Measurements from ENCODE around the gene TUBB1. TPM values are rescaled to one million over a fixed set of nuclear protein-coding genes. Genes with fewer than 3 reads are reported as not detected.
A peak's percentile ranks its signal among the peaks of the same experiment; 100 is the strongest.
"Not testable (repeated sequence)": the region's sequence is repeated elsewhere in the genome, so short reads cannot be mapped to it uniquely, and the experiment has no call there.

The TUBB1 gene
- polyA plus RNA-seq, 1 donor (not counting 4 experiments of a cell fraction or from before 2014, with no cell fraction given), result 0.03 TPM

- Histone ChIP-seq H3K4me2 (ENCODE audit: control insufficient read depth, extremely low read depth, insufficient read depth, low read depth, low read length) (peak overlapping the region; percentile 73), H3K27ac (ENCODE audit: control insufficient read depth, insufficient read depth, low read length) (no peak overlapping the region), H3K36me3 (ENCODE audit: control insufficient read depth in 2 of 2, extremely low read depth in 1 of 2, insufficient read depth in 2 of 2, low read length in 2 of 2) (peaks cover 23 to 37% of the 10 kb centered on the region in 2 experiments), H3K27me3 (ENCODE audit: control insufficient read depth, extremely low read depth, insufficient read depth, low read length) (no peaks in the 10 kb centered on the region), H3K79me2 (ENCODE audit: control insufficient read depth, insufficient read depth, low read length) (peaks cover 65% of the 10 kb centered on the region), H4K20me1 (ENCODE audit: control insufficient read depth, extremely low read depth, insufficient read depth, low read length) (no peaks in the 10 kb centered on the region), H2AFZ (ENCODE audit: control insufficient read depth, low read length) (no peak overlapping the region), H3K4me3 (ENCODE audit: control insufficient read depth in 2 of 3, extremely low read depth in 1 of 3, insufficient read depth in 2 of 3, low read depth in 1 of 3, low read length in 3 of 3) (peak overlapping the region in 1 of 3 experiments; percentile 2), H3K9ac (ENCODE audit: control insufficient read depth, extremely low read depth, insufficient read depth, low read length) (no peak overlapping the region), H3K4me1 (ENCODE audit: control insufficient read depth, extremely low read depth, insufficient read depth, low read length) (peaks cover 32% of the 10 kb centered on the region), H3K9me1 (ENCODE audit: control insufficient read depth, extremely low read depth, insufficient read depth, low read length) (peaks cover 4% of the 10 kb centered on the region), H3K9me3 (ENCODE audit: control insufficient read depth, low read depth, low read length) (no peaks in the 10 kb centered on the region)
- DNase-seq (ENCODE audit: low read depth, low spot score) (no peak), FAIRE-seq (no peak)
- dilution Hi-C loops (cut with MboI; ENCODE audit: extremely low pct_ligation_motif_present, low sequenced_read_pairs), result no loop called here
- TF ChIP-seq EZH2 (IDR thresholded peaks at IDR 0.05; ENCODE audit: low read length), result no peak
Observed at GRCh38 chr20:59040667-59041066, 21.4 kb downstream of the TUBB1 start.

GRCh38 chr20:59041487-59041886, 22.3 kb downstream of the TUBB1 start:
- H2AFZ ChIP-seq (ENCODE audit: control insufficient read depth, low read length); FAIRE-seq; H4K20me1 ChIP-seq (ENCODE audit: control insufficient read depth, extremely low read depth, insufficient read depth, low read length); dilution Hi-C loops (cut with MboI; ENCODE audit: extremely low pct_ligation_motif_present, low sequenced_read_pairs); H3K27me3 ChIP-seq (ENCODE audit: control insufficient read depth, extremely low read depth, insufficient read depth, low read length); DNase-seq (ENCODE audit: low read depth, low spot score); H3K9me3 ChIP-seq (ENCODE audit: control insufficient read depth, low read depth, low read length); H3K9me1 ChIP-seq (ENCODE audit: control insufficient read depth, extremely low read depth, insufficient read depth, low read length): not testable (repeated sequence)
- peak overlapping the region; percentile 73 for H3K4me2 ChIP-seq (ENCODE audit: control insufficient read depth, extremely low read depth, insufficient read depth, low read depth, low read length)
- peaks cover 58% of the 10 kb centered on the region for H3K79me2 ChIP-seq (ENCODE audit: control insufficient read depth, insufficient read depth, low read length)
- H3K4me3 ChIP-seq (ENCODE audit: control insufficient read depth in 2 of 3, extremely low read depth in 1 of 3, insufficient read depth in 2 of 3, low read depth in 1 of 3, low read length in 3 of 3), result peak overlapping the region; percentile 75 to 95 (median 85)
- peak overlapping the region; percentile 80 for H3K27ac ChIP-seq (ENCODE audit: control insufficient read depth, insufficient read depth, low read length)
- H3K36me3 ChIP-seq (ENCODE audit: control insufficient read depth in 2 of 2, extremely low read depth in 1 of 2, insufficient read depth in 2 of 2, low read length in 2 of 2), result peaks cover 16 to 30% of the 10 kb centered on the region in 2 experiments
- H3K9ac ChIP-seq (ENCODE audit: control insufficient read depth, extremely low read depth, insufficient read depth, low read length), result peak overlapping the region; percentile 86
- peaks cover 32% of the 10 kb centered on the region for H3K4me1 ChIP-seq (ENCODE audit: control insufficient read depth, extremely low read depth, insufficient read depth, low read length)

DNA sequence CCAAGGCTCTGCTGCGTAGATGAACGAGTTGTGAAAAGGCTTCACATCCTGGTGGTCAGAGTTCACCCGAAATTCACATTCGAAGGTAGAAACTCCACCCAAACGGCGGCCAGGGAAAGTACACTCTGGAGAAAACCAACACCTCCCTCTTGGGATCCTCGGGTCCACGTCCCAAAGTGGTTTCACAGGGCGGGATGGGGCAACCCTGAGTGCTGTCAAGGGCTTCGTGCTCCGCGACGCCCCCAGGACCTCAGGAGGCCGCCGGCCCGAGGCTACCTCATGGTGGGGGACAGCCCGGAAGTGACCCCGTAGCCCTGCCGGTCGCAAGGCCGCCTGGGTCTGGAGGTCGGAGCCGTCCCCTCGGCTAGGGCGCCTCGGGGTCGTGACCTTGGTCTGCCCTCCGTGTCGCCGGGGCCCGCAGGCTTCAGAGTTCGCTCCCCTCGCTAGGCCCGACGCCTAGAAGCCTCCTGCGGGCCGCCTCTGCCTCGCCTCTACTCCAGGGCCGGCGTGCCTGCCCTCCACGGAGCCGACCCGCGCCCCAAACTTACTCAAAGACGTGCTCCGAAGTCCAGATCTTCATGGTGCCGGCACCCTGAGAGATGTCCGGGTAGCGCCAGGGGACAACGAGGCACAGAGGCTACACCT, 23.0 kb downstream of the TUBB1 start, which contains the start of gene PRELID3B:
TSS of gene PRELID3B (minus strand) at position 636 of the 645 bp plus-strand sequence. CDS start at position 580, 56 bp downstream.
- Histone ChIP-seq H3K9me3 (ENCODE audit: control insufficient read depth, low read depth, low read length) (no peaks in the 10 kb centered on the region), H3K4me3 (ENCODE audit: control insufficient read depth in 2 of 3, extremely low read depth in 1 of 3, insufficient read depth in 2 of 3, low read depth in 1 of 3, low read length in 3 of 3) (peak within 1 kb of the TSS; percentile 75 to 95 (median 85)), H4K20me1 (ENCODE audit: control insufficient read depth, extremely low read depth, insufficient read depth, low read length) (no peaks in the 10 kb centered on the region), H3K9ac (ENCODE audit: control insufficient read depth, extremely low read depth, insufficient read depth, low read length) (peak within 1 kb of the TSS; percentile 86), H3K4me2 (ENCODE audit: control insufficient read depth, extremely low read depth, insufficient read depth, low read depth, low read length) (peak within 1 kb of the TSS; percentile 90), H3K9me1 (ENCODE audit: control insufficient read depth, extremely low read depth, insufficient read depth, low read length) (peaks cover 4% of the 10 kb centered on the region), H3K27ac (ENCODE audit: control insufficient read depth, insufficient read depth, low read length) (peak within 1 kb of the TSS; percentile 80), H2AFZ (ENCODE audit: control insufficient read depth, low read length) (peak within 1 kb of the TSS; percentile 96), H3K36me3 (ENCODE audit: control insufficient read depth in 2 of 2, extremely low read depth in 1 of 2, insufficient read depth in 2 of 2, low read length in 2 of 2) (peaks cover 11 to 24% of the 10 kb centered on the region in 2 experiments), H3K27me3 (ENCODE audit: control insufficient read depth, extremely low read depth, insufficient read depth, low read length) (no peaks in the 10 kb centered on the region), H3K4me1 (ENCODE audit: control insufficient read depth, extremely low read depth, insufficient read depth, low read length) (peaks cover 32% of the 10 kb centered on the region), H3K79me2 (ENCODE audit: control insufficient read depth, insufficient read depth, low read length) (peaks cover 53% of the 10 kb centered on the region)
- dilution Hi-C loops (cut with MboI; ENCODE audit: extremely low pct_ligation_motif_present, low sequenced_read_pairs), result no loop called here
- no peak for FAIRE-seq
- DNase-seq (ENCODE audit: low read depth, low spot score), result no peak
- TF ChIP-seq, protein P1, sequence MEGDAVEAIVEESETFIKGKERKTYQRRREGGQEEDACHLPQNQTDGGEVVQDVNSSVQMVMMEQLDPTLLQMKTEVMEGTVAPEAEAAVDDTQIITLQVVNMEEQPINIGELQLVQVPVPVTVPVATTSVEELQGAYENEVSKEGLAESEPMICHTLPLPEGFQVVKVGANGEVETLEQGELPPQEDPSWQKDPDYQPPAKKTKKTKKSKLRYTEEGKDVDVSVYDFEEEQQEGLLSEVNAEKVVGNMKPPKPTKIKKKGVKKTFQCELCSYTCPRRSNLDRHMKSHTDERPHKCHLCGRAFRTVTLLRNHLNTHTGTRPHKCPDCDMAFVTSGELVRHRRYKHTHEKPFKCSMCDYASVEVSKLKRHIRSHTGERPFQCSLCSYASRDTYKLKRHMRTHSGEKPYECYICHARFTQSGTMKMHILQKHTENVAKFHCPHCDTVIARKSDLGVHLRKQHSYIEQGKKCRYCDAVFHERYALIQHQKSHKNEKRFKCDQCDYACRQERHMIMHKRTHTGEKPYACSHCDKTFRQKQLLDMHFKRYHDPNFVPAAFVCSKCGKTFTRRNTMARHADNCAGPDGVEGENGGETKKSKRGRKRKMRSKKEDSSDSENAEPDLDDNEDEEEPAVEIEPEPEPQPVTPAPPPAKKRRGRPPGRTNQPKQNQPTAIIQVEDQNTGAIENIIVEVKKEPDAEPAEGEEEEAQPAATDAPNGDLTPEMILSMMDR (optimal IDR thresholded peaks at IDR 0.05 in 1 of 3, IDR thresholded peaks at IDR 0.05 in 1 of 3, conservative IDR thresholded peaks at IDR 0.05 in 1 of 3; ENCODE audit: extremely low read depth in 1 of 3, insufficient read depth in 2 of 3, low read length in 3 of 3), result peak in 1 of 3 experiments; percentile 8
- TF ChIP-seq EZH2 (IDR thresholded peaks at IDR 0.05; ENCODE audit: low read length), result no peak

All from keratinocyte (primary cell).